ENCODE results near the gene HSPB7.
"Not testable (repeated sequence)": the region's sequence is repeated elsewhere in the genome, so short reads cannot be mapped to it uniquely, and the experiment has no call there.

GRCh38 chr1:16061989-16062686 lies 44.3 kb upstream of the HSPB7 start:
- not testable (repeated sequence) for TF ChIP-seq POLR2AphosphoS5 (IDR thresholded peaks at IDR 0.05; ENCODE audit: borderline replicate concordance, low read depth, low read length); EZH2 (IDR thresholded peaks at IDR 0.05); FOXP2 (optimal IDR thresholded peaks at IDR 0.05; ENCODE audit: control extremely low read depth, extremely low read length, insufficient read depth)
